ENCODE measurements around the gene PTTG1IP2.
A peak's percentile ranks its signal among the peaks of the same experiment; 100 is the strongest.

PTTG1IP2 gene

DNA sequence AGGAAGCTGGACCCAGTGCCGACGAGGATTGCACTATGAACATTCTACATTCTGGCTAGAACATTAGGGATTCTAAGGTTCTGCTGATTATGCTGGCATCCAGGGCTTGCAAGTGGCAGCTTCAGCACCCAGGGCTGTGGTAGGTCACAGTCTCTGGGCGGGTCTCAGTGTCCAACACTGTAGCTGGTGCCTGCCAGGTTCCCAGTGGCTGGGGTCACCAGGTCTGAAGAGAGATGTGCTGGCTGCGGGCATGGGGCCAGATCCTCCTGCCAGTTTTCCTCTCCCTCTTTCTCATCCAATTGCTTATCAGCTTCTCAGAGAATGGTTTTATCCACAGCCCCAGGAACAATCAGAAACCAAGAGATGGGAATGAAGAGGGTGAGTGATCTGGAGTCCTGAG, at the start of gene PTTG1IP2:
Gene PTTG1IP2, plus strand, starts transcription at position 86 of the 400 bp plus-strand sequence. Its CDS starts 148 bp downstream, at position 234.
- DNase-seq = no peak

- no peak for DNase-seq
Observed at GRCh38 chr7:90421651-90422050, 47.8 kb upstream of the PTTG1IP2 start.

DNA sequence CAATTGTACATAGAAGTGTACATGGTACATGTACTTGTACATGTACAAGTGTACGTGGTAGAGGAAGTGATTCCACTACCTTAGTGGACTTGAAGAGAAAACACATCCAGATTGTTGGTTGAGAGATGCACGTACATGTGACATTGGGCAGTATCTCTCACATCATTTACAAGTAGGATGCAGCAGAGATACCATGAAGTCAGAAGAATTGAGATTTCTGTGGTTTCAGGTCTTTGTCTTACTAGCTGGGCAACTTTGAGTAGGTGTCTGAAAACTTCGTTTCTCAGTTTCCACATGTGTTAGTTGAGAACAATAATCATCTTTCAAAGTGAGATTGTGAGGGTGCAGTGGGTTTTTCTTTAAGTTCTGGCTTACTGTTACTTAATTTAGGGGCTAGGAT, 44.7 kb upstream of the PTTG1IP2 start:
- DNase-seq = no peak

- DNase-seq = no peak
Observed at GRCh38 chr7:90425376-90425775, 44.1 kb upstream of the PTTG1IP2 start.

DNA sequence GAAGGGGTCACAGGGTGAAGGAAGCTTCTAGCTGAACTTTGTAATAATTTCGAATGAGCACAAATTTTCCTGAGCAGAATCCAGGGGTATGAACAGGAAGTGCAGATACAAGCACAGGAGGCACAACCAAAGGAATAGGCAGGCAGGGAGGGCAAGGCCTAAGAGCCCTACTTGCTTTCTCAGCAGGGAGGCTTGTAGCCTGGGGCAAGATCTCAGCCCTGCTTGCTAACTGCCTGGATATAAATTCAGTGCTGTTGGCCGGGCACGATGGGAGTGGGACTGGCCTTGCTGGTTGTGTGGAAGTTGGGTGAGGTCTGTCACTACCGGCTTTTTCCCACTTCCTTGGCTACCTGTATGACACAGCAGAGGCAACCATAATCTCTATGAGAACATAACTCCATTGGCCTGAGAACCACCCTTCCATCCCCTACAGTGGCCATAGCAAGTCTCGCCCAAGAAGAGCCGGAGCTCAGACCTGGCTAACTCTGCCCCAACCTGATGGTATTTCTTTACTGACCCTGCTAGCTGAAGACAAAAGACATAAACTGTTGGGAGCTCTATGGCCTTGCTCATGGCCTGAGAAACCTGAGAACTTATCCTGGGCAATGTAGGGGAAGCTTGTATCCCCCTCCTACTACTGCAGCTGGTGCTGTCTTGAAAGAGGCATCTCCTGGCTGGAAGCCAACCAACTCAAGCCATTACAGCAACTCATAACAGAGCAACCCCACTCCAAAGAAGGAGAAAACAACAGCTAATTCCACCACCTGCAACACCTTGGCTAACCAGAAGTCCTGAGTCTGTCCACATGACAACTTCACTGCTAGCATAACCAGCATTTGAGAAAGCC, 38.6 kb upstream of the PTTG1IP2 start:
- no peak for DNase-seq

- no peak for DNase-seq
Observed at GRCh38 chr7:90432752-90433151, 36.7 kb upstream of the PTTG1IP2 start.

DNA sequence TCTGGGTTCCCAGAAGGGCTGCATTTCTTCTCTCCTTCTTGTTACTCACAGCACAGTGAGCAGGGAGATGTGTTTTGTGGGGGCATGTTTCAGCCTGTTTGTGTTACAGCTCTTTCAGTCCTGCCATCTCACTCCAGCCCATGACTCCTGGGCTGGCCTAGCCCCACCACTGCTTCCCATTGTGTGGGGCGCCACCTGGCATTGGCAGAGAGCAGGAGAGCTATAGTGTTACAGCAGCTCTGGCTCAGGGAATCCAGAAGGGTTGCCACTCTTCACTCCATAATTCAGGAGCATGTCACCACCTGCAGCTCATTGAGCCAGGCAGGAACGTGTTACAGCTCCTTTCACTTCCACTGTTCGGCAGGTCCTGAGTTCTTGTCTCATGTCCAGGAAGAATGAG, 36.2 kb upstream of the PTTG1IP2 start:
- DNase-seq = no peak

GRCh38 chr7:90445633-90446032, 23.8 kb upstream of the PTTG1IP2 start:
- DNase-seq = no peak

GRCh38 chr7:90446137-90446899, 23.1 kb upstream of the PTTG1IP2 start:
- no peak for DNase-seq

DNA sequence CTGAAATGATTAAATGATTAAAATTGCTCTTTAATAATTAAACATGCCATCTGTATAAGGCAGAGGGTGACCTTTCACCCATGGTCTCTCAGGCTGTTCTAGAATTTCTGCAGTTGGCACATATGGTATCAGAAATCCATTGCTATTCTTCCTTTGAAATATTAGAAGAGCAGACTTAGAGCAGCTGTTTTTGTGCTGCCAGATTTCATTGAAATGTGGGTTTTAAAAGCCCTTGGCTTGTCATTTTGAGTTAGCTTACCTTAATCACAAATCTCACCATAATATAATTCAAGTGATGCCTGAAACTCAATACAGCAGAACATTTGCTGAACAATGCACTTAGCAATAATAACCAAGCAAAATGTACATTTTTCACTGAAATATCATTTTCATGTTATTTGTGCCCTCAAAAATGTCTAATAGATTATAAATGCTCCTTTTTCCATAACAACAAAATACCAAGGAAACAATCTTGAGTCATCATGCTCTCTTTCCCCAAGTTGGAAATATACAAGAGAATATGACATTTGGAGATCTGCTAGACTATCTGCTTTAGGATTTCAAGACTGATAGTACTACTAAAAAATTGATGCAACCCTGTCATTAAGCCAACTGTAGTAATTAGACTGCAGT, 16.1 kb upstream of the PTTG1IP2 start:
- no peak for DNase-seq

GRCh38 chr7:90453931-90454330, 15.5 kb upstream of the PTTG1IP2 start:
- no peak for DNase-seq

DNA sequence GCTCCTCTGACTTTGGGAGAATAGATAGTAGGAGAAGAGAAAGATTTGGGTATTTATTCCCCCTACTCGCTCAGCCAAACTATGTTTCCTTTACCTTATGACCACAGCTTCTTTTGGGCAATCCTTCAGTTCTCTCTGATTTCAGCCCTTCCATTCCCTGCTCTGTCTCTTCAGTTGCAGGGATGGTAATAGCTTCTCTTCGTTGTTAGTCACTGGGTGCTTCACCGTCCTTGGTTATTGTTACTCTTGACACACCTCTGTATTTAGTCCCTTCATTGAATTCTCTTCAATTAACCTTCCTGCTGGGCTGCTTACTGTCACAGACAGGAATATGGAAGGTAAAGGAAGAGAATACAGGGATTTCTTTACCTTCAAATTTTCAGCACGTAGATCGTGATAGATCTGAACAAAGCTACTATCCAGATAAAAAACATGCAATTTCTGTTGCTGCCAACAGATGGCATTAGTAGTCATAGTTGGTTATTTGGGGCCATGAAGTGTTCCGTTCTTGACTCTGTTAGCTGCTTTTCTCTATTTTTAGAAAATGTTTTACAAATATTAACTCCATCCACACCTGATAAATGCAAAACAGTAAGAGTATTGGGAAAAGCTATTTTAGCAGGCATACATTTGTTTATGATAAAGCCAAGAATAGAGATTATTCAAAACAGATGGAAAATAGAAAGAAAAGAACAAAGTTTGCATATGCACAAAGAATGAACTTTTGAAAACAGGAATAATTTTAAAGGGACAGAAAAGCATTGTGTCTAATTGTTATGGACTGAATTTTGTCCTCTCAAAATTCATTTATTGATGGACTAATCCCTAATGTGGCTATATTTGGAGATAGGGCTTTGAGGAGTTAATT, 14.0 kb upstream of the PTTG1IP2 start:
- DNase-seq = peak in 1 of 2 donors; percentile 45

GRCh38 chr7:90458104-90458503, 11.3 kb upstream of the PTTG1IP2 start:
- no peak for DNase-seq

GRCh38 chr7:90459888-90460287, 9.6 kb upstream of the PTTG1IP2 start:
- no peak for DNase-seq

DNA sequence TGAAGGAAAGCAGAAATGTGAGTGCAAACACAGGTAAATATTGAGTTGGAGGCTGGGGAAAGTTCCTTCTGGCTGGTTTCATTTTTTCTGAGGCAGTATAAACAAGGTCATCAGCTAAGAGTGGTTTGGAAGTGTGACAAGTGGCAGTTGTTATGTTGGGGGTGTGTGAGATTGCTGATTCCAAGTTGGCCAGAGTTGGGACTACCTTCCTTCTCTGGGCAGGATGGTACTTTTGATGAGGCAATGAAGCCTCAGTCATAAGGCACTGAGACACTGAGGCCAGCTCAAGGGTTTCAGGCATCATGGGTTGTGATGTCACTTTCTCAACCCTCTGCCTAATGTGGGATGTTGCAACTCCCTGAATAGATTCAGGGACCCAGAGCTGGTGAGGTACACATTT, 8.2 kb upstream of the PTTG1IP2 start:
- no peak for DNase-seq

GRCh38 chr7:90463151-90463628, 6.2 kb upstream of the PTTG1IP2 start:
- DNase-seq = peak in 1 of 2 donors; percentile 43

DNA sequence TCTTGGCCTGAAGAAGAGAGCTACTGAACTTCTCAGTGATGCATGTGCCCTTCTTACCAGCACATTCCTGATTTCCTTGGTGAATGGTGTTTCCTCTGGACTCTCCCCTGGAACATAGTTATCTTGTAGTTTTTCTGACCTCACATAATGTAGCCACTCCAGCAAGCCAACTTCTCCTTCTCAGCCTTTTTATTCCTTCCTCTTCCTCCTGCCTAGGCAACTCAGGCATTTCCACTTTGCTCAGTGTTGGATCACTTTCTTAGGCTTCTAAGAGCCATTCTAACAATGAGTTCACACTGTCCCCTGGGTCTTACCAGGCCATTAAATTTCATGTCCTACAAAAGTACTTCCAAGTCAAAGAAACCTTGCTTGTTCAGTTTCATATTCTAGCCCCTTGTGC, 3.6 kb upstream of the PTTG1IP2 start:
- no peak for DNase-seq

DNA sequence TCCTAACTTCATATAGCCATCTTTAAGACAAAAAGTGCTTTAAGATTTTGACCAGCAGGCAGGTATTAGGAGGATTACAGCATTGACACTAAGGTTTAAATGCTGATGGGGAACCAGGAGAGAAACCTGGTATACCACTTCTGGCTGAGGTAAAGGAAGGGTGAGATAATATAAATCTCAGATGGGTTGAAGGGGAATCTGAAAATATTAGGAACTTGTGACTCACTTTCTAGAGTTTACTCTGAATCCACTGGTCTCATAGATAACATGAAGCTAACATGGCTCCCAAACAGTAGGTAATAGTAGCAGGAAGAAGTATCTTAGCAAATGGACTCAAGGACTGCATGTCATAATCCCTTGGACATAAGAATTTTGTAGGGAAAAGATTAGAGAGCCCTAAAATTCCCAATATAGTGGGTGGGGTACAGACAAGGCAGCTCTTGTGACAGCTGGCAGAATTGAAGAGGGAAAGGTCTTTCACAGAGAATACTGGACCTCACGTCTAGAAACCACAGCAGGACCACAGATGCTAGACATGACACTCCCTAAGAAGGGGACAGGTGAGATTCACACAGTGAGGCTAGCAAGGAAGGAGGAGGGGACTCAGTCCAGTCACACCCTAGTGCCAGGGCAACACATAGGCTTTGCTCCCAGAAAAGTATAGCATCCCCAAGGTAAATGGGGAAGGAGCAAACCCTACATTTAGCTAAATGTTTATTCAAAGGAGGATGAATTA, 3.5 kb downstream of the PTTG1IP2 start:
- DNase-seq = no peak

DNA sequence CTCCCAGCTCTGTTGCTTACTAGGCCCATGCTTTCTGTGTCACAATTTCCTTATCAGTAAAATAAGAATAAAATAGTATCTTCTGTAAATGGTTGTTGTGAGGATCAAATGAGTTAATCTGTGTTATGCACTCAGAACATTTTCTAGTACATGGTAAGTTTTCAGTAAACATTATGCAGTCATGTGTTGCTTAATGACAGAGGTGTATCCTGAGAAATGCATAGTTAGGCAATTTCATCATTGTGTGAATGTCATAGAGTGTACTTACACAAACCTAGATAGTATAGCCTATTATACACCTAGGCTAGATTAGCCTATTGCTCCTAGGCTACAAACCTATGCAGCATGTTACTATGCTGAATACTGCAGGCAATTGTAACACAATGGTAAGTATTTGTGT, 4.4 kb downstream of the PTTG1IP2 start:
- DNase-seq = no peak

DNA sequence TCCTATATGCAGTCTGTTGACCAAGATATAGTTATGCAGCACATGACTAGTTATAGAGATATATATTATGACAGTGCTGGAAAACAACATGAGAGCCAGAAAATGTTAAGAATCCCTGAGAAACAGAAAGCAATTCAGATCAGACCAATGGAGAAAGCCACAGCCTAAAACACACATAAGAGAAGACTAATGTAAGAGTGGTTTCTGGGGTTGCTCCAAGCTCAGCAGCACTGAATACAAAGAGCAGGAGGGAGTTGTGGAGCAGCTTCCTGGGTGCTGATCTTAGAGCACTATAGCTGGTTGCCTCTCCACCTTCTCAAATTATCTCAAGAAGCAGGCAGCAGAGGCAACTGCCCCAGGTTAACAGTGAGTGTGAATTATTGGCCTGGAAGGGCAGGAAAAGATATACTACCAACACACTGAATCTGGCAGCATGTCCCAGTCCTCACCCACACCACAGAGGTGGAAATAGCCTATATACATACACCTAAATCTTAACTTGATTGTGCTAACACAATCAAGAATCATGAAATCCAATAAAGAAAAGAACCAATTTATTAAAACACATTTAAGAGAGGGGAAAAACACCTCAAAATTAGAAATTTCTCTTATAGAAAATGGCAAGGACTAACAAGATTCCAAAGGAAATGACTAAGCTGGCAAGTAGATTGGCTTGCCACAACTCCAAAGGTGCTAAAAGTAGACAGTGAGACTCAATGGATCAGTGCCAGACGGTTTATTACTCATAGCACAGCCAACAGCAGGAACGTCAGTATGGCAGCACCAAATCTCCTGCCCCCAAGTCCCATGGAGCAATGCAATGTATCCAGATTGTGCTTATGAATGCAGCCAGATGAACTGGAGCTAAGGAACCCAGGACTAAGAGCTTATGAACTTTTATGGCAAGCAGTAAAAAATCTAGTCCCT, 5.1 kb downstream of the PTTG1IP2 start:
- no peak for DNase-seq

- no peak for DNase-seq
Observed at GRCh38 chr7:90483251-90483650, 13.8 kb downstream of the PTTG1IP2 start.

Measured in CD4-positive, alpha-beta T cell treated with Interleukin-1 beta for 1 hour (primary cell).